Ramos (cell line): Measurements from ENCODE around the gene FRYL.
"Not testable (repeated sequence)": the region's sequence is repeated elsewhere in the genome, so short reads cannot be mapped to it uniquely, and the experiment has no call there.

Experiments
- in situ Hi-C: fragments of 300-500 bp; cut with MboI; formaldehyde crosslinking; loops from one replicate; pipeline ENCODE4 v1.14.3; 2022; ENCODE audit warnings: low sequenced_read_pairs; ENCODE audit not compliant: unreplicated experiment

FRYL gene

DNA sequence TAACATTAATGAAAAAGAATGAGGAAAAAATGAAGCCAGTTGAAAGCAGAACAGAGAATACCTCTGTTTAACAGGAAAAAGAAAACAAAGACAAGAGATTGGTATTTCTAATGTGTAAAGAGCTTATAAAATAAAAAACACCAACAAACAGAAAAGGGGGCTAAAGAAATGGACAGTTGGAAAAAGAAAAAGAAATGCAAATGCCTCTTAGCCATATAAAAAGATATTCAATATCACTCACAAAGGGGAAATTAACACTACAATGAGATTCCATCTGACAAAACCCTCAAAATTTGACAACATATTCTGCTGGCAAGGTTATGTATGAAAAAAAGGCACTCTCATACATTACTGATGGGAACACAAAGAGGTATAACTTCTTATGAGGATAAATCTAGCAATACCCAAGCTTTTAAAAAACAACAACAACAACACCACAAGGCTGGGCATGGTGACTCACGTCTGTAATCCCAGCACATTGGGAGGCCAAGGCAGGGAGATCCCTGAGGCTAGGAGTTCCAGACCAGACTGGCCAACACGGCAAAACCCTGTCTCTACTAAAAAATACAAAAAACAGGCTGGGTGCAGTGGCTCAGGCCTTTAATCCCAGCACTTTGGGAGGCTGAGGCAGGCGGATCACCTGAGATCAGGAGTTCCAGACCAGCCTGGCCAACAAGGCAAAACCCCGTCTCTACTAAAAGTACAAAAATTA is 75.8 kb downstream of the FRYL start:
- in situ Hi-C loops, result no loop called here

DNA sequence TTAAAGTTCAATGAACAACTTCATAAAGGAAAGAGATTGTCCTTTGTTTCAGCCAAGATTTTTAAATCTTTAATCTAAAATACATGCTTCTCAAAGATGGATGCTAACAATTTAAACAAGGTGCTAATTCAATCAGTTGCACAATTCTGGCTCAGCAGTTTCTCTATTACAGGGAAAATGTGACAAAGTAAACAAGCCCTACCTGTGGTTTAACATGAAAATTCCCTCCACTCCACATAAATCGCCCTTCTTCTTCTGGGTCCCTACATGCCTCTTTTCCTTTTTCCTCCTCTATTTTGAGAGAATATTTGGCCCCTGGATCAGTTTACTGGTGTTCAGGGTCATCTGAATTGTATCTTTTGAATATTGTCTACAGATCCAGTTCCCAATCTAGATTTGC is 80.6 kb downstream of the FRYL start:
- in situ Hi-C loops, result no loop called here

DNA sequence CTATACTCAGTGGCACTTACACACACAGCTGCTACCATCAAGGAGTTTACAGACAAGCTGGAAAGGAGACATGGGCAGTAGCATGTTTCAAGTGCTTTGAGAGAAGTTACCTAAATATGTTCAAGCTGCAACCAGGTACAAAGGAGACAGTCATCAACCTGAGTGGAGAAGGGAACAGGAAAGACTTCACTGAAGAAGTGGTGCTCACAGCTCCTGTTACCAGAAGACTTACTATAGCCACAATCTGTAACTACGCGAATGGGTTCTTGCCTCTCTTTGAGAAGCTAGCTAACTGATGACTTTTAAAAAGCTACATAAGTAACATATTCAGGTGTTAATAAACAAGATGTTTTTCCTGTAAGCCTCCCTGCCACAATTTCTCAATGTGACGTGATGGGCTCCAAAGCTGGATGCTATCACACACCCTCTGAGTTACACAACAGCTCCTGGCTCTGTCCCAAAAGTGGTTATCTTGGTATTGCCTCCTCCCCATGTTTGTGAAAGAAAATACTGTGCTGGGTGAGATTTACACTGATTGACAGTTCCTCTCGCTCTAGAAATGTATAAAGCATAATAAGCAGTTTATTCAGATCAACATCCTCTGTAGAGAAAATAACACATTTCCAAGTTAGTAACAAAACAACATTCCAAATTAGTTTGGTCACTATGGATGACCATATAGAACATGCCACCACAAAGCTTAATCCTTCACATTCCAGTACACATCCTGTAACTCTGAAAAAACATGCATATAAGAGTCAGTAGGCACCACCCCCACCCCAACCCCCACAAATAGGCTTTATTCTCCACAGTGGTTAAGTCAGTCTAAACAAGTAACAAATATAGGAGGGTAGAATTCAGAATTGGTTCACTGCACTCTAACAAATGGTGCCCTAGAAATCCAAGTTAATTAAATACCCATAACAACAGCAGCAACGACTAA is 81.8 kb downstream of the FRYL start:
- in situ Hi-C loops, result no loop called here

DNA sequence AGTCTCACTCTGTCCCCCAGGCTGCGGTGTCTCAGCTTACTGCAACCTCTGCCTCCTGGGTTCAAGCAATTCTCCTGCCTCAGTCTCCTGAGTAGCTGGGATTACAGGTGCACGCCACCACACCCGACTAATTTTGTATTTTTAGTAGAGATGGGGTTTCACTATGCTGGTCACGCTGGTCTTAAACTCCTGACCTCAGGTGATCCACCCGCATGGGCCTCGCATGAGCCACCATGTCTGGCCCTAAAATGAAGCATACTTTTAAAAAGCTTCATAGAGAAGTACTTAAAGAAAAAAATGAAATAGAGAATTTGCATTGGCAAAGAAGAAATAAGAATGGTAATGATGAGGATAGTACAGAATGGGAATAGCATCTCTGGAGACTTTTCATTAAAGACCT is 82.6 kb downstream of the FRYL start:
- in situ Hi-C loops, result not testable (repeated sequence)

DNA sequence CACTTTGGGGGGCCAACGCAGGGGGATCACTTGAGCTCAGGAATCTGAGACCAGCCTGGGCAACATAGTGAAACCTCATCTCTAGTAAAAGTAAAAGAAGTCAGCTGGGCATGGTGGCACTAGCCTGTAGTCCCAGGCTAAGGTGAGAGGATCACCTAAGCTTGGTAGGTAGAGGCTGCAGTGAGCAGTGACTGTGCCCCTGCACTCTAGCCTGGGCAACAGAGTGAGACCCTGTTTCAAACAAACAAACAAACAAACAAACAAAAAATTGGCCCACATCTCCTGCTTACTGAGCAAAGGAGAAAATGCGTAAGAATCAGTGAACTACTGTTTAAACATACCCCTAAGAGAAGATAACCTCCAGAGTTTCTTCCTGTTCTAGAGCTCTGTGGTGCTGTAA is 85.3 kb downstream of the FRYL start:
- in situ Hi-C loops, result no loop called here

DNA sequence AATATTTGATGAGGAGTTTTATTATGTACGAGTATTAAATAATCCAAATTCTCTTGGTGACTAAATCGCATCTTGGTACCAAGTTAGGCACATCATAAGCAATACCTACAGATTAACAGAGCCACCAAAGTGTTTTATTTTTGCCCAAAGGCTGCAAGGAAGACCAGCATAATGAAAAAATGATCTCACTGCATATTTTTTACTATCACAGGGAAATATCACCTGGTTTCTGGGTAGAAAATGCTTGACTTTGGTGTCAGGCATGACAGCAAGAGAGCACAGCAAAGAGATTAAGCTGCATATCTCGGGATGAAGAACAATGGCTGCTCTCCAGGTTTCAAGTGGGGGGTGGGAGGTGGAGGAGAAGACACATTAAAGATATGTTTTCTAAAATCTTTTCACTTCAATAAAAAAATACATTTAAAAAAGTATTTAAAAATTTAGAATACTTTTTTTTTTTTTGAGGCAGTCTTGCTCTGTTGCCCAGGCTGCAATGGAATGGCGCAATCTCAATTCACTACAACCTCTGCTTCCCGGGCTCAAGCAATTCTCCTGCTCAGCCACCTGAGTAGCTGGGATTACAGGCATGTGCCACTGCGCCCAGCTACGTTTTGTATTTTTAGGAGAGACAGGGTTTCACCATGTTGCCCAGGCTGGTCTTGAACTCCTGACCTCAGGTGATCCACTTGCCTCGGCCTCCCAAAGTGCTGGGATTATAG is 86.1 kb downstream of the FRYL start:
- in situ Hi-C loops, result no loop called here

DNA sequence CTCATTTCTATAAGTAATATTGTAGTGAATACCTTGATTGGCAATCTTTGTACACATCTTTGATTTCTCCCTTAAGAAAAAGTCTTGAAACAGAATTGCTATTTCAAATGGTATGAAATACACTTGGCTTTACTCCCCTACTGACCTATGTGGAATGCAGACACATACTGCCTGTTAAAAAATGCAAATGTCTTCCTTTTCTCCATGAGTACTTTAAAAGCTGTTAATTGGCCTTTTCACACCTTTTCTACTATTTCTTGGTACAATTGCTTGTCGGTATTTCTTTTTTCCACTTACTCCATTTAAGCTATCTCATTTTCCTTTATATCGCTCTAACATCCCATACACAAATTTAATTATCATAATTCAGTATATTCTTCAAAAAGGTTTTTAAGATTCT is 87.2 kb downstream of the FRYL start:
- in situ Hi-C loops, result no loop called here

DNA sequence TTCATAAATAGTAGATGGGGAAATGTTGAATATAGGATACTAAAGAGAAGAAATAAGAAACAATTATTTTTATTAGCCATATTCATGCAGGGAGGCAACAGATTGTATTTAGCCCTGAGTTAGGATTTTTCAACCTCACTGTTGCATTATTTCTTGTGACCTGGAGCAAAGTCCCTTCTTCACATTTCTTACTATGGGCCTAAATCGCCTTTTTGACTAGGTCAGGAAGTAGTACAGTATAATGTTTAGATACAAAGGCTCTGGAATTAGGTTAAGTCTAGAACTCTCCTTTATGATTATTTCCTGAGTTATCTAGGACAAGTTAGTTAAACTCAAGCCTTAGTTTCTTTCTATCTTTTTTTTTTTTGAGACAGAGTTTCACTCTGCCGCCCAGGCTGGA is 88.0 kb downstream of the FRYL start:
- in situ Hi-C loops, result no loop called here

DNA sequence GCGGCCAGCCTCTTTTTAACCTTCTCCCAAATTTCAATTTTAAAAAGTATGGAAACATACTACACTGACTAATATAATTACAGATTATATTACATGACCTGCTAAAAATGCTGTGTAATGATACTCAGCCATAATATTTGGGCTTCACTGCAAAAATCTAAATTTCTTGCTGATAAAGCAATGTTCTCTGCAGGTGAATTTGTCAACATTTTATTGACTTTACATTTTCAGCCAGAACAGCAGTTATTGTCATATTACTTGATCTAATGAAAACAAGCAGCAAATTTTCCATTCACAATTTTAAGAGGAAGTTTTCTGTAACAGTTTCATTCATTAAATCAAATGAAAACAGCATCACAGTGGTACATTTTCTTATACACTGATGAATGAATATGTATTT is 91.1 kb downstream of the FRYL start:
- in situ Hi-C loops, result no loop called here

DNA sequence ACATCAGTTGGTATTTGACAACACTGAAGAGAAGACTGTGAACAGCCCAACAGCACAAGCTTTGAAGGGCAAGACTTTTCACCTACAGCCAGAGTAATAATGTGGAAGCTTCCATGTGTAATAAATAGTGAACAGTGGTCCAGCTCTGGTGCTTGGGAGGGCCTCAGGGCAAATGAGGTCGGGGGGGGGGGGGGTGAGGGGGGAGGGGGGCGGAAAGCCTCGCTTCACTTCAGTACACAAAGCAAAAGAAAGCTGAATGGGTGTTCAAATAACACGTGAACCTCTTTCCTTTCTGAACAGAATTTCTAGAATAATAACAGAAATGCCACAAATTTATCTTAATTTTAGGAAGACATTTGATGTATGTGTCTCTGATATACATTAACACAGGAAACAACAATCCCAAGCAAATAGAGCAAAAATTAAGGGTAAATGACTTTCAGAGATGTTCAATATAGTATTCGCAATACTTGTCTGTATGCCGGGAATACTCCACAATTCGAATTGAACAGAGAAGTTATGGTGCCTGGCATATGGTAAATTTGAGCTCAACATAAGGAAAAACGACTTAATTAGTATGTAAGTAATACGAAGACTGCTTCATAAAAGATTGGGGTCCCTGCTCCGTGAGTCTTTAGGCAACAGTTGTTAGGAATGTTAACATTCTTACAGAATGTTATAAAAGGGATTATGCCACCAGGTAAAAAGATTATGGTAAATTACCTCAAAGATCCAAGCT is 92.6 kb downstream of the FRYL start:
- in situ Hi-C loops, result no loop called here

DNA sequence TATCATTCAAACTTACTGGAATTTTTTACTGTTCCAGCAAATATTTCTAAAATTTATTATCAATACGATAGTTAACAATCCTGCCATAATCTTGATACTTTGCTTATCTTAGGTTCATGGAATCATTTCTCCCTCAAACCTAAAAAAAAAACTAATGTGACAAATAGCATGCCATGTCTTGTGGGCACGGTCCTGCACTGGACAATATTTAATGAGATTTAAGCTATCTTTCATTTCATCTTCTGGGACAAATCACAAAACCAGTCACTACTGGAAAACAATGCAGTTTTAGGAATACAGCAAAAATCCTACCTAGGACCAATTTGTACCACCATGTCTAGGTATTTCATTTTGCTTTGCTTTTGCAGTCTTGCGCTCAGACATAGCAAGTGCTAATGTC is 93.7 kb downstream of the FRYL start:
- in situ Hi-C loops, result no loop called here

DNA sequence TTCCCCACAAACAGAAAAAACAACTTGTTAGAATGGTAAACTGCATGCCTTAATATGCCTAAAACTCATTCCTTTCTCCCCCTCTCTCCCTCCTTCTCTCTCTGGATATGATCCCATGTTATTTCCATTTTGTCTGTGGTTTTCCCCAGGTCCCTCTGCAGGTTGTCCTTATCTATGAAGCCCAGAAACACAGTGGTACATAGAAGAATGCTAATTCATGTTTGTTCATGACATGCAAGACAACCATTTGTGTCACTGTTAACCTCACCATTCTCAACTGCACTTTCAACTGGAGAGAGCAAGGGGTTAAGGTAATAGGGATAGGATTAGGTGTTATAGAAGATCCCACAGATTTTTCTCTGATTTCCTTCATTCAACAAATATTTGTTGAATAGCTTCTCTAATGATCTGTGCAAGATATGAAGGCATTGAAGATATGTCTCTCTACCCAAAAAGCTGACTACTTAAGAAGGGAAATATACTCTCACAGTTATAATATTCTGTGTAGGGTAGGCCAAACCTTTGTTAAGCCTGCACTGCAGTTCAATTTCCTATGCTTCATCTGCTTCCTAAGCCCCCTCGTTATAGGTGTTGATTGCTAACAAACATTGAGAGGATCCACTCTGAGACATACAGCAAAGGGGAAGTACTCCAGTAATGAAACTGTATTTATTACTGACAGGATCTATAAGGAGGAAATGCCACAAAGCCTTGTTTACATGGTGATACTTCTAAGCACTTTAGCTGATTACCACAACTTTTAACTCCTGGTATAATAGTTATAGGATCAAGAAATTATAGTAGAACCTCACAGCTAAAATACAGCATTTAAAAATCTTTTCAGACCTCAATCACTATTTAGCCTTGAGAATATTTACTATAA is 96.1 kb downstream of the FRYL start:
- in situ Hi-C loops, result no loop called here

DNA sequence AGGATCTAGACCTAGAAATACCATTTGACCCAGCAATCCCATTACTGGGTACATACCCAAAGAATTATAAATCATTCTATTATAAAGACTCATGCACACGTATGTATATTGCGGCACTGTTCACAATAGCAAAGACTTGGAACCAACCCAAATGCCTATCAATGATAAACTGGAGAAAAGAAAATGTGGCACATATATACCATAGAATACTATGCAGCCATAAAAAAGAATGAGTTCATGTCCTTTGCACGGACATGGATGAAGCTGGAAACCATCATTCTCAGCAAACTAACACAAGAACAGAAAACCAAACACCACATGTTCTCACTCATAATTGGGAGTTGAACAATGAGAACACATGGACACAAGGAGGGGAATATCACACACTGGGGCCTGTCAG is 97.2 kb downstream of the FRYL start:
- in situ Hi-C loops, result not testable (repeated sequence)

DNA sequence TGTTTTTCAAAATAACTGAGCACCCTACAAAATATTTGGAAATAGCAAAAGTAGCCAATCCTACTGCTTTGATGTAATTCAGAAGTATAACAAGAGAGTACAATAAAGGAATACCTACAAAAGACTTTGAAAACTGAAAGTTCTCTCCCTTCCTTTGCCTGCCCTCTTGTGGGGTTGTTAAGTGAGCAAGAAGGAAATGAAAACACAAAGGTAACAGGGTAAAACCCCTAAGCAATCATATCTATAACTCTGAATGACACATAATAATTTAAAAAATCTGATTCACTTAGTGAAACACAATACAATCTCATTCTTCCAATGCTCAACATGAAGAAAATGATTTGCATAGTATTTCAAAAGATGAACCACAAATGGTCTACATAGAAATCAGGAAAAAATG is 98.2 kb downstream of the FRYL start:
- in situ Hi-C loops, result no loop called here

DNA sequence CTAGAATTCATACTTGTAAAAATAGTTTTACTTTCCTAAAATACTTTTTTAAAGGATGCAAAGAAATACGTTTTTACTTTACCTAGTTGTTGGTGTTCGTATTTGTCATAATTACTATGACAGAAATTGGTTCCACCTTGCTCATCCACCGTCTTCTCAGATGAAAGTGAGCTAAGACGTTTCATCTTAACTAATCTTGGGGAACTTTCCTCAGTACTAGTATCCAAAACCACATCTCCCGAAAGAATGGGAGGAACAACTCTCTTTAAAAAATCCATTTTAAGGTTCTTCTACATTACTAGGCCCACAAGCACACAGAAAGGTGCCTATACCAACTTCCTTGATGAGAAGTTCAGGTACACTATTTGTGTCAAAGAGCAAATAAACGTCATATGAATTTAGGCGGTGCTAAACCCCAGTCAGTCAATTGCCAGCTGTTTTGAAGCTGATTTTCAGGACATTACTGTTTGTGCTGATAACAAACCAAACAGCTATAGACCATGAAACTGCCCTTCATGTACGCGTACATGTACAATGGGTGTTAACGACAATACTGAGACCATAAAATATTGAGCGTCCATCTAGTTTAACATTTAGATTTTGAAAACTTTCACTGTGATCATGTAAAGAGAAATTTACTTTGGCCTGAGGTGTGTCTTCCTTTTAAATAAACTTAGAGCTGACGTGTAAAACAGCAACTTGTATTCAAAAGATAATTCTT is 99.1 kb downstream of the FRYL start:
- in situ Hi-C loops, result no loop called here

DNA sequence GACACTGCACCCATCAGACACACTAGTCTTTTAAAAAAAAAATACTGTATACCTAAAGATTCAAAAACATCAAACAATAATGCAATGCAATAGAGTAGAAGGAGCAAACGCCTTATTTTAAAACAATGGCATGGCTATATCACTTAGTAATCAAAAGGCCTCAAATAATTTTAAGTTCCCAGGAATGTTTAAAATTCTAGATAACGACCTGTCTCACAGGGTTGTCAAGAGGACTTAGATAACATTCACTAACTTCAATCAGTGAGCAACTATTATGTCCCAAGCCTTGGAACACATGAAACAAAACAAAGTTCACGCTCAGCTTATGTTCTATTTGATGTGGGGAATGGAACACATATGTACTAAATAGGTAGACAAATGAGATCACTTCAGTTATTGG is 106.5 kb downstream of the FRYL start:
- in situ Hi-C loops, result no loop called here

DNA sequence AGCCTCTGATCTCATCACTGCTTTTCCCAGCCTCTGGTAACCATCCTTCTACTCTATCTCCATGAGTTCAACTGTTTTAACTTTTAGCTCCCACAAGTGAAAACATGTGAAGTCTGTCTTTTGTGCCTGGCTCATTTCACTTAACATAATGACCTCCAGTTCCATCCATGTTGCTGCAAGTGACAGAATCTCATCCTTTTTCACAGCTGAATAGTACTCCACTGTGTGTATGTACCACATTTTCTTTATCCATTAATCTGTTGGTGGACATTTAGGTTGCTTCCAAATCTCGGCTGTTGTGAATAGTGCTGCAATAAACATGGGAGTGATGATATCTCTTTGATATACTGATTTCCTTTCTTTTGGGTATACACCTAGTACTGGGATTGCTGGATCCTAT is 109.5 kb downstream of the FRYL start:
- in situ Hi-C loops, result no loop called here

DNA sequence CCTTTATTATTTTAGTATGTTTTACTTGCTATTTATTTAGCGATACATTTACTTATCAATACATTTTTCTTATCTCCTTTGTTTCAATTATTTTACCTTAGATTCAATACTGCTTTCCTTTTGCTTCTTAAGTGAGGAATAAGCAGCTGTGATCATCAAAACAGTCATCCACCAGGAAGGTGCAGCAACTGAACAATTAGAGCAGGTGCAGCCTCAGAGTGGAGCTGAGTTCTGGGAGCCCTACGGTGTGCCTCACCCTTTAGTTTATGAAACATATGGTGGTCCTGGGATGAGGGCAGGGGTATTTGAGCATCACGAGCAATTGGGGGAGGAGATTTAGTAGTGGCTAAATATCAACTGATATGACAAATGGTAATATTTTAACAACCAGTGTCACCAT is 111.0 kb downstream of the FRYL start:
- in situ Hi-C loops, result no loop called here
